ENCODE results near the gene AP2A2.

DNA sequence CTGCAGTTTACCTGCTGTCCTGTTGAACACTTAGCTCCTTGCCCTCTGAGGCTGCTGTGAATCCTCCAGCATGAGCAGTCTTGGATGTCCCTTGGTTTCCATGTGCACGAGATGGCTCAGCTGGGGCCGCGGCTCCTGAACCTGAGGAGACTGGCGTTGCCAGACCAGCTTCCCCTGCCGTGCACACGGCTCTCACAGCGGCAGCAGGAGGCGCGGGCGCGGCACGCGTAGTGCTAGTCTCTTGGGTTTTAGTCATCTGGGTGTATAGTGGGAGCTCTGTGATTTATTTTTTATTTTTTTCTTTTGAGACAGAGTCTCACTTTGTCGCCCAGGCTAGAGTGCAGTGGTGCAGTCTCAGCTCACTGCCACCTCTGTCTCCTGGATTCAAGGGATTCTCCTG, 56.1 kb downstream of the AP2A2 start:
- TF ChIP-seq, protein P1, sequence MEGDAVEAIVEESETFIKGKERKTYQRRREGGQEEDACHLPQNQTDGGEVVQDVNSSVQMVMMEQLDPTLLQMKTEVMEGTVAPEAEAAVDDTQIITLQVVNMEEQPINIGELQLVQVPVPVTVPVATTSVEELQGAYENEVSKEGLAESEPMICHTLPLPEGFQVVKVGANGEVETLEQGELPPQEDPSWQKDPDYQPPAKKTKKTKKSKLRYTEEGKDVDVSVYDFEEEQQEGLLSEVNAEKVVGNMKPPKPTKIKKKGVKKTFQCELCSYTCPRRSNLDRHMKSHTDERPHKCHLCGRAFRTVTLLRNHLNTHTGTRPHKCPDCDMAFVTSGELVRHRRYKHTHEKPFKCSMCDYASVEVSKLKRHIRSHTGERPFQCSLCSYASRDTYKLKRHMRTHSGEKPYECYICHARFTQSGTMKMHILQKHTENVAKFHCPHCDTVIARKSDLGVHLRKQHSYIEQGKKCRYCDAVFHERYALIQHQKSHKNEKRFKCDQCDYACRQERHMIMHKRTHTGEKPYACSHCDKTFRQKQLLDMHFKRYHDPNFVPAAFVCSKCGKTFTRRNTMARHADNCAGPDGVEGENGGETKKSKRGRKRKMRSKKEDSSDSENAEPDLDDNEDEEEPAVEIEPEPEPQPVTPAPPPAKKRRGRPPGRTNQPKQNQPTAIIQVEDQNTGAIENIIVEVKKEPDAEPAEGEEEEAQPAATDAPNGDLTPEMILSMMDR (conservative IDR thresholded peaks at IDR 0.05; ENCODE audit: low read depth, low read length), result no peak
- TF ChIP-seq EZH2 (IDR thresholded peaks at IDR 0.05; ENCODE audit: low read length, unreplicated experiment) (no peak), EZH2phosphoT487 (IDR thresholded peaks at IDR 0.05; ENCODE audit: borderline replicate concordance, low read length) (no peak)

Measured in PC-3 (cell line).